ENCODE results near the gene UGT1A3. TPM values are rescaled to one million over a fixed set of nuclear protein-coding genes. Genes with fewer than 3 reads are reported as not detected.

The UGT1A3 gene
- total RNA-seq, 1 donor from 2014 or later = not detected

- no peaks in the 10 kb centered on the region for H3K4me1 Mint-ChIP-seq (ENCODE audit: unreplicated experiment)
- TF ChIP-seq CTCF (IDR thresholded peaks at IDR 0.05; ENCODE audit: unreplicated experiment) = no peak
- H3K4me3 Mint-ChIP-seq (ENCODE audit: unreplicated experiment) = no peak overlapping the region
- H3K36me3 Mint-ChIP-seq (ENCODE audit: low read depth, unreplicated experiment) = no peaks in the 10 kb centered on the region
- no peak overlapping the region for H3K27ac Mint-ChIP-seq (ENCODE audit: unreplicated experiment)
- H3K9me3 Mint-ChIP-seq (ENCODE audit: unreplicated experiment) = no peaks in the 10 kb centered on the region
- no peak for DNase-seq (ENCODE audit: low spot score)
- H3K27me3 Mint-ChIP-seq (ENCODE audit: unreplicated experiment) = no peaks in the 10 kb centered on the region
These were observed 81.5 kb downstream of the UGT1A3 start for GRCh38 chr2:233810385-233810784.

- Mint-ChIP-seq H3K27ac (ENCODE audit: unreplicated experiment) (no peak overlapping the region), H3K9me3 (ENCODE audit: unreplicated experiment) (no peaks in the 10 kb centered on the region), H3K36me3 (ENCODE audit: low read depth, unreplicated experiment) (no peaks in the 10 kb centered on the region), H3K4me1 (ENCODE audit: unreplicated experiment) (no peaks in the 10 kb centered on the region), H3K27me3 (ENCODE audit: unreplicated experiment) (no peaks in the 10 kb centered on the region), H3K4me3 (ENCODE audit: unreplicated experiment) (no peak overlapping the region)
- TF ChIP-seq CTCF (IDR thresholded peaks at IDR 0.05; ENCODE audit: unreplicated experiment) = no peak
- no peak for DNase-seq (ENCODE audit: low spot score)
These were observed 82.2 kb downstream of the UGT1A3 start for GRCh38 chr2:233811087-233811486.

GRCh38 chr2:233811732-233812131 lies 82.9 kb downstream of the UGT1A3 start:
- no peak overlapping the region for H3K27ac Mint-ChIP-seq (ENCODE audit: unreplicated experiment)
- TF ChIP-seq CTCF (IDR thresholded peaks at IDR 0.05; ENCODE audit: unreplicated experiment) = no peak
- H3K4me3 Mint-ChIP-seq (ENCODE audit: unreplicated experiment) = no peak overlapping the region
- no peaks in the 10 kb centered on the region for H3K36me3 Mint-ChIP-seq (ENCODE audit: low read depth, unreplicated experiment)
- no peaks in the 10 kb centered on the region for H3K9me3 Mint-ChIP-seq (ENCODE audit: unreplicated experiment)
- no peaks in the 10 kb centered on the region for H3K4me1 Mint-ChIP-seq (ENCODE audit: unreplicated experiment)
- no peaks in the 10 kb centered on the region for H3K27me3 Mint-ChIP-seq (ENCODE audit: unreplicated experiment)
- DNase-seq (ENCODE audit: low spot score) = no peak

- TF ChIP-seq CTCF (IDR thresholded peaks at IDR 0.05; ENCODE audit: unreplicated experiment) = no peak
- H3K4me1 Mint-ChIP-seq (ENCODE audit: unreplicated experiment) = peaks cover 3% of the 10 kb centered on the region
- no peaks in the 10 kb centered on the region for H3K9me3 Mint-ChIP-seq (ENCODE audit: unreplicated experiment)
- no peaks in the 10 kb centered on the region for H3K27me3 Mint-ChIP-seq (ENCODE audit: unreplicated experiment)
- H3K4me3 Mint-ChIP-seq (ENCODE audit: unreplicated experiment) = no peak overlapping the region
- DNase-seq (ENCODE audit: low spot score) = no peak
- no peaks in the 10 kb centered on the region for H3K36me3 Mint-ChIP-seq (ENCODE audit: low read depth, unreplicated experiment)
- H3K27ac Mint-ChIP-seq (ENCODE audit: unreplicated experiment) = no peak overlapping the region
These were observed 84.6 kb downstream of the UGT1A3 start for GRCh38 chr2:233813236-233814055.

GRCh38 chr2:233814056-233814835 lies 85.4 kb downstream of the UGT1A3 start:
- no peak for TF ChIP-seq CTCF (IDR thresholded peaks at IDR 0.05; ENCODE audit: unreplicated experiment)
- H3K27me3 Mint-ChIP-seq (ENCODE audit: unreplicated experiment) = no peaks in the 10 kb centered on the region
- DNase-seq (ENCODE audit: low spot score) = no peak
- no peaks in the 10 kb centered on the region for H3K36me3 Mint-ChIP-seq (ENCODE audit: low read depth, unreplicated experiment)
- H3K4me1 Mint-ChIP-seq (ENCODE audit: unreplicated experiment) = peaks cover 3% of the 10 kb centered on the region
- no peaks in the 10 kb centered on the region for H3K9me3 Mint-ChIP-seq (ENCODE audit: unreplicated experiment)
- no peak overlapping the region for H3K27ac Mint-ChIP-seq (ENCODE audit: unreplicated experiment)
- H3K4me3 Mint-ChIP-seq (ENCODE audit: unreplicated experiment) = no peak overlapping the region

Data from endothelial cell (in vitro differentiated cells).